HUES64 (cell line): ENCODE results near the gene IMPACT.

Experiments
- H3K27ac ChIP-seq: 2 replicates; pipeline ENCODE4 v1.7.0; 2013; ENCODE audit warnings: low read depth, low read length, inconsistent platforms
- H3K27me3 ChIP-seq: 2 replicates; pipeline ENCODE4 v1.6.1; 2013; ENCODE audit warnings: mild to moderate bottlenecking, low read length; ENCODE audit not compliant: insufficient read depth
- H3K36me3 ChIP-seq: 2 replicates; pipeline ENCODE4 v1.6.1; 2013; ENCODE audit warnings: mild to moderate bottlenecking, low read length; ENCODE audit not compliant: insufficient read depth
- H3K4me1 ChIP-seq: 2 replicates; pipeline ENCODE4 v1.6.1; 2013; ENCODE audit warnings: mild to moderate bottlenecking, low read length, moderate library complexity; ENCODE audit not compliant: insufficient read depth
- H3K4me3 ChIP-seq: 2 replicates; pipeline ENCODE4 v1.5.1; 2013; ENCODE audit warnings: mild to moderate bottlenecking, low read length, moderate library complexity
- H3K9ac ChIP-seq: 2 replicates; pipeline ENCODE4 v1.6.1; 2013; ENCODE audit warnings: mild to moderate bottlenecking, low read depth, low read length
- H3K9me3 ChIP-seq: 2 replicates; pipeline ENCODE4 v1.6.1; 2013; ENCODE audit warnings: low read depth, low read length; ENCODE audit not compliant: insufficient read depth
- WGBS: fragments of 150-250, 120-280 bp; methylation state at CpG from one replicate; pipeline ENCODE4 v1.1.7; 2013; ENCODE audit warnings: missing lambda C conversion rate; 5-methylcytosine and 5-hydroxymethylcytosine counted together

IMPACT gene

DNA sequence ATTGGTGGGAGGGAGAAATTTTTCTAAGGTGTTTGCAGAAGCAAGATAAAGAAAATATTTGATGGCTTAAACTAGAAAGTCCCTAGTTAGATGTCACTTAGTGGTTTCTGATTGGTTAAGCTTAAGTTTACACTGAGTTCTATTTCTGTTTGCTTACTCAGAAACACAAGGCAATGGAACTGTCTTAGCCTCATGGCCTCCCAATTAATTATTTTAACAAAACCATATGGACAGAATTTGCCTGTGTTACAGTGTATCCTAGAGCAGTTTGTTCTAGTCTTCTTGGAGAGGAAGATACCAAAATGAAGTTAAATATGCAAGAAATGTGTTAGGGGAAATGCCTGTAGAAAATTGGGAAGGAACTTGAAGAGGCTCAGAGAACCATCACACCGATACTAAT, 4.6 kb upstream of the IMPACT start:
- H3K27me3 ChIP-seq, result 0 out of 2 replicates have a peak, but pooled peaks cover 2% of the 10 kb centered on the region
- 0 out of 2 replicates have a peak, but pooled peaks cover 5% of the 10 kb centered on the region for H3K4me1 ChIP-seq
- H3K9me3 ChIP-seq, result no peaks in the 10 kb centered on the region
- H3K4me3 ChIP-seq, result no peak overlapping the region
- no peak overlapping the region for H3K9ac ChIP-seq
- H3K27ac ChIP-seq, result no peak overlapping the region
- no peaks in the 10 kb centered on the region for H3K36me3 ChIP-seq
- WGBS, result 98% methylated on average over 1 of the region's 1 CpG

DNA sequence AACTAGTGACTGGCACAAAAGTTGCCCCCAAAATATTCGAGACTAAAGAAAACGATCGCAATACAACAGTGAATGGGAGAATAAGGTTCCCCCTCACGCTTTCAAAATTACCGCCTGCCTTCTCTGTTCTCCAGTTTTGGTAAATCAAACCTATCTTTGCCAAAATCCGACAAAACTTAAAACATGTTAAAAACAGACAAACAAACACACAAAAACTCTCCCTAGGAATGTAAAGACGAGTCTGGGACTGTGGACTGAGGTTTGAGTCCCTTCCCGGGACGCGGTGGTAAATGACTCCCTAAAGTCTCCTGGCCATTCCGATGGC, 435 bp upstream of the IMPACT start:
- Histone ChIP-seq H3K4me3 (peak overlapping the region; percentile 96), H3K4me1 (peaks cover 15% of the 10 kb centered on the region; the same call in 1 of the 2 replicates), H3K36me3 (peaks cover 18% of the 10 kb centered on the region), H3K9me3 (no peaks in the 10 kb centered on the region), H3K9ac (peak overlapping the region; percentile 97), H3K27ac (peak overlapping the region; percentile 92), H3K27me3 (0 out of 2 replicates have a peak, but pooled peaks cover 2% of the 10 kb centered on the region)
- WGBS, result 23% methylated on average over 11 of the region's 11 CpGs

DNA sequence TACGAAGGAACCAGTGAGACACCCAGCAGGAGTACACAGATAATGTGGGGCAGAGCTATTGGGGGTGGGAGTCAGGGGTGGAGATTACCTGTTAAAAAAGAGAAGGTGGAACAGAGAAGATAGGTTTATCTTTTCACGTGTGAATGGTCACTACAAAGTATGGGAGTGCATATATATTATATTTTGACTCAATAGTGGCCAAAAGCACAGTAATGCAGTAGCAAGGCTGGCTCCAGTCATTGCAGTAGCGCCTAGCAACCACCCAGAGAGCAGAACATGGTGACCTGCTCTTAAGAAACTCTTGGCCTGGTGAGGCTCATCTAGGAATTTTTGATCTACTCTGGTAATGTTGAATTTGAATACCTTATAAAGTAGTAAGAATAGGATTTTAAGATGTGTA, 1.0 kb downstream of the IMPACT start:
- Histone ChIP-seq H3K36me3 (peaks cover 31% of the 10 kb centered on the region), H3K9me3 (no peaks in the 10 kb centered on the region), H3K4me1 (peaks cover 15% of the 10 kb centered on the region; the same call in 1 of the 2 replicates), H3K9ac (peak overlapping the region; percentile 97), H3K4me3 (peak overlapping the region; percentile 96), H3K27me3 (0 out of 2 replicates have a peak, but pooled peaks cover 2% of the 10 kb centered on the region), H3K27ac (peak overlapping the region; percentile 92)
- 22% methylated on average over 3 of the region's 3 CpGs for WGBS

DNA sequence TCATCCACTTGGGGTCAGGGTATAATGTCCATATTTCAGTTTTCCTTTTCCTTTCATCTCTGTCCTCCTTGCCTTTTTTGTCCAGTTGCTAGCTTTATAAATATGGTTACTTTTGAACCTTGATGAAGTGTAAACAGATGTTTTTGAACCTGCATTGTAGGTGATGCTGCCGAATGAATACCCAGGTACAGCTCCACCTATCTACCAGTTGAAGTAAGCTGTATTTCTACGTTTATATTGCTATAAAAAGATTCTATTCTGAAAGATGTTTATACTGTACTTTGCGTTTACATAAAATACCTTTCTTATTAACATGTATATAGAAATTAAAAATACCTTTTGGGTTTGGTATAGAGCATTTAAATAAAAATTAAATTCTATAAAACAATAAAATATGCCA, 2.2 kb downstream of the IMPACT start:
- Histone ChIP-seq H3K4me1 (peaks cover 15% of the 10 kb centered on the region; the same call in 1 of the 2 replicates), H3K9ac (no peak overlapping the region), H3K9me3 (no peaks in the 10 kb centered on the region), H3K4me3 (no peak overlapping the region), H3K27me3 (0 out of 2 replicates have a peak, but pooled peaks cover 2% of the 10 kb centered on the region), H3K36me3 (peaks cover 35% of the 10 kb centered on the region), H3K27ac (no peak overlapping the region)
- WGBS, result 83% methylated on average over 1 of the region's 3 CpGs

DNA sequence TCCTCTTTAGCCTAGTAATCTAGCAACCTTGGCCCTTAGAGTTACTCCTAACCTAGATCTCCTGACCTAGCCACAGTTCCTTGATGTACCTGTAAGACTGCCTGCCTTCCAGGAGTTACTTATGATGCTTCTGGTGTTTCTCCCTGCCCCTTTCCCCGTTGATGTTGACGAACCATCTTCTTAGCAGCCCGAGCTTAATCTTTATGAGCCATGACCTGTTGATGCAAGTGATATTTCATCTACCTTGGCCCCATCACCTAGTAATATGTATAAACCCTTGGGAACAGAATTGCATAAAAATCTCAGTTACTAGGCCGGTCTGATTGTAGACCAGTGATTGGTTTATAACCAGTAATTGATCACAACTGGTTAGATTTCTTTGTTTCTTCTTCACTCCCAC, 2.7 kb downstream of the IMPACT start:
- no peak overlapping the region for H3K9ac ChIP-seq
- no peaks in the 10 kb centered on the region for H3K27me3 ChIP-seq
- WGBS, result 96% methylated on average over 4 of the region's 4 CpGs
- H3K9me3 ChIP-seq, result no peaks in the 10 kb centered on the region
- H3K36me3 ChIP-seq, result peaks cover 39% of the 10 kb centered on the region
- H3K27ac ChIP-seq, result no peak overlapping the region
- no peak overlapping the region for H3K4me3 ChIP-seq
- peaks cover 15% of the 10 kb centered on the region; the same call in 1 of the 2 replicates for H3K4me1 ChIP-seq

DNA sequence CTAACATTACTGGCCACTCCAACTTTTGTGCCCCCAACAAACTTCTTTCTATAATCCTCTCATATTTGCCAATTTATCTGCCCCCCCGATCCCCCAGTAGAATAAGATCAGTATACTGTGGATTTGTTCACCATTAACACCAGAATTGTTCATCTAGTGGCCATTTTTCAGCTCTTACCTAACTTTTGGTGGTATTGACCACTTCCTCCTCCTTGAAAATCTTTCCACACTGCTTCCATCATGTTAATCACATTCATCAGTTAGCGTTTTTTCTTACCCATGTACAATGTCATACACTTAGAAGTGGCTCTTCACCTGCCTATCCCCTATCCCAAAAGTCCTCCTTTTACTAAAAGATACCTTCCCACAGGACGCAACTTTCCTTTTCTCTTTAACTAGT, 6.1 kb downstream of the IMPACT start:
- 97% methylated on average over 3 of the region's 3 CpGs for WGBS
- H3K4me3 ChIP-seq, result no peak overlapping the region
- no peaks in the 10 kb centered on the region for H3K27me3 ChIP-seq
- H3K9me3 ChIP-seq, result no peaks in the 10 kb centered on the region
- peaks cover 62% of the 10 kb centered on the region for H3K36me3 ChIP-seq
- H3K4me1 ChIP-seq, result peaks cover 9% of the 10 kb centered on the region; the same call in 1 of the 2 replicates
- H3K9ac ChIP-seq, result no peak overlapping the region
- H3K27ac ChIP-seq, result no peak overlapping the region

DNA sequence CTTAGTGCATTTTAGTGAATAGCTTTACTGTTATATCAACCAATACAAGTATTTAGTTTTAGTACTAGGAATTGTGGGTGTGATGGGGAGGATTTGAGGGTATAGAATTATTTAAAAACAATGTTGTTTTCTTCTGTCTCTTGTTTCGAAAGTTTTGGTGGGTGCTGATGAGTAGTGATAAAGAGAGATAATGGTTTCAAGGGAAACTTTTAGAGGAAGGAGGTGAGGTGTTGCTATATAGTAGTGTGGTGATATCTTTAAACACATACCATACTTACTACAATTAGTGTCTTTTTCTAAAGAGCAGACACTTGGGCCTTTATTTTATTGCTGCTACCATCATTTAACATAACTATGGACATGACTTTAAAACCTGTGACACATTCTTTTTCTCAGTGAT, 10.5 kb downstream of the IMPACT start:
- Histone ChIP-seq H3K4me1 (no peaks in the 10 kb centered on the region), H3K27me3 (no peaks in the 10 kb centered on the region), H3K9ac (no peak overlapping the region), H3K4me3 (no peak overlapping the region), H3K9me3 (no peaks in the 10 kb centered on the region), H3K36me3 (peaks cover 76% of the 10 kb centered on the region), H3K27ac (no peak overlapping the region)
- 85% methylated on average over 1 of the region's 1 CpG for WGBS

DNA sequence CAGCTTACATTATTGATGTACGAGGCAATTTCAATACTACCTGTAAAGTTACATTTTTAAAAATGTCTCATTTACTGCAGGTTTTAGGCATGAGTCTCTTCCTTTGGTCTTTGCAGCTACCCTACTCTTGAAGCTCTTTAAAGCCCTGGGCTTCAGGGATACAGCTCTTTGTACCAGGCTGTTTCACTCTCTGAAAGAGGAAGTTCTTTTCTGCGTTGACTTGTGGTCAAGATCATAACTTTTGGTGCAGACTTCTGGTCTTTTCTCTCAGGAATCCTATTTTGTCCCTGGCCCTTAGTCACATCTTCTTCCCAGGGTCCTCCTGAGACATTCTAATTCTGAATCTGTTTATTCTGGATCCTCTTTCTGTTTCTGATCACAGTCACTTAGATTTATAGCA, 17.4 kb downstream of the IMPACT start:
- H3K4me3 ChIP-seq, result no peak overlapping the region
- no peaks in the 10 kb centered on the region for H3K27me3 ChIP-seq
- H3K4me1 ChIP-seq, result no peaks in the 10 kb centered on the region
- 91% methylated on average over 2 of the region's 2 CpGs for WGBS
- no peaks in the 10 kb centered on the region for H3K9me3 ChIP-seq
- no peak overlapping the region for H3K9ac ChIP-seq
- H3K27ac ChIP-seq, result no peak overlapping the region
- H3K36me3 ChIP-seq, result peaks cover 95% of the 10 kb centered on the region

DNA sequence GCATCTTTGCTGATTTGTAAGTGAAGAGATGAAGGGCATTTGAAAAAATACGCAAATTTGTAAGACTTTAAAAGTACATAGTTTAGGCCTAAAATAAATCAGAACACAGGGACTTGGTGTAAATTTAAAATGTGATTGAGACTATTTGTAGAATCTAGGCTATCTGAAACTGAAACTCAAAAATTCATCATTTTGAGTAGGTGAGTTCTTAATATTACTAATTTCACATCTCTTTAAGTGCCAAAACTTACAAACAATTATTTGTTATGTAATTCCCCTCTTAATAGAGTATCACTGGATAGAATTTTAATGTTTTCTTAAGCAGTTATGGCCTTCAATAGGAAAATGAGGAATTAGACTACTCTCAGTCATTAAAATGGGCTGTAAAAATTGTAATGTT, 20.0 kb downstream of the IMPACT start:
- Histone ChIP-seq H3K36me3 (peaks cover 99% of the 10 kb centered on the region), H3K27ac (no peak overlapping the region), H3K4me1 (no peaks in the 10 kb centered on the region), H3K27me3 (no peaks in the 10 kb centered on the region), H3K9ac (no peak overlapping the region), H3K4me3 (no peak overlapping the region), H3K9me3 (no peaks in the 10 kb centered on the region)
- WGBS, result 100% methylated on average over 1 of the region's 1 CpG

DNA sequence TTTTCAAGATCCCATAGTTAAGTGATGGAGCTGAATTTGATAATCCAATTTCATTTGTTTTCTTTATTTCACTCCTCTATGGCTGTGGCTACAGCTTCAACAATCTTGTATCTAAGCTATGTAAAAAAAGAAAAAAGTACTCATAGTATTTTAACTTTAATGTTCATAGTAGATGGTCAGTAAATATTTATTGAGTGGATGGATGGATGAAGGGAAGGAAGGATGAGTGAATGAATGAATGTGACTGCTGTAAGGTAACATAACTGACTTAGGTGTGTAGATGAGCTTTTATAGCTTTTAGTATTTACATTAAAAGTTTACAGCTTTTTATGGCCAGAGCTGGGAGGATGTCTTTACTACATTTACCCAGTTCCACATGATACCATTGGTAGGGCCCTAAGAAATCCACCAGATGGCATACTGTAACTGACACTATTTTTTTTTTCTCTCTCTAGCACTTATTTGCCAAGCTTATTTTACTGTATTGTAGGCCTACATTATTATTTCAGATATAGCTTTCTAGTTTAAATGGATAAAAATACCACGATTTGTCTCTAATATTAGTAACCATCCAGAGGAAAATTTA, 20.6 kb downstream of the IMPACT start:
- no peak overlapping the region for H3K4me3 ChIP-seq
- H3K4me1 ChIP-seq, result no peaks in the 10 kb centered on the region
- no peak overlapping the region for H3K27ac ChIP-seq
- peaks cover 99% of the 10 kb centered on the region for H3K36me3 ChIP-seq
- no peaks in the 10 kb centered on the region for H3K9me3 ChIP-seq
- H3K27me3 ChIP-seq, result no peaks in the 10 kb centered on the region
- no CpG with 5 or more reads among the region's 1 CpG for WGBS
- H3K9ac ChIP-seq, result no peak overlapping the region

DNA sequence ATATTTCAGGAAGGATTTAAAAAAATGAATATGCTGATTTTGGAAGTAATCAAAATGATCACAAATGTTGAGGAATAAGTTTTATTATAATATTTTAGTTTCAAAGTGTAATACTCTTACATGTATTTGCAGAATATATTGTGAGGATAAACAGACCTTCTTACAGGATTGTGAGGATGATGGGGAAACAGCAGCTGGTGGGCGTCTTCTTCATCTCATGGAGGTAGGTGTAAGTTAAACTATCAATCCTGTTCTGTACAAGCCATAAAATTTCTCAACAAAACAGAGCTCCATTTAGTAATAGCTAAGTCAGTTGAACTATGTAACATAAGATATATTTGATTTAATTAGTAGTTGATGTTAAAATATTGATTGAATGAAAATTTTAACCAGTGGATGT, 21.5 kb downstream of the IMPACT start:
- 100% methylated on average over 1 of the region's 1 CpG for WGBS
- Histone ChIP-seq H3K27ac (no peak overlapping the region), H3K9ac (no peak overlapping the region), H3K36me3 (peaks cover 91% of the 10 kb centered on the region), H3K9me3 (no peaks in the 10 kb centered on the region), H3K27me3 (no peaks in the 10 kb centered on the region), H3K4me3 (no peak overlapping the region), H3K4me1 (no peaks in the 10 kb centered on the region)

DNA sequence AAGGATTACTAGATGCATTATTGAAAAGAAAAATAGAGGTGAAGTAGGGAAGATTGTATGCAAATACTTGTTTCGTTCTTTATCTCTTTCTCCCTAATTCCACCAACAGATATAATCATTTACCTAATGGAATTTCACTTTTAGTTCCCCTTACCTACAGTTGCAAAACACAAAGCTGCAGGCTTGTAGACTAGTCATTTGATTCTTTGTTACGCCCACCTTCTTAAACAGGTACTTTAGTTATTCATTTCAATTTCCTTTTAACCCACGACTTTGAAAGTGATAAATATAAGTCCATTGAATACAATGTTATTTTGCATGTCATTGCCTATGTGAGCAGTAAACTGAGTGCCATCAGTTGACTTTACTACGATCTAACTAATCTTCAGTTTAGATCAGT, 30.1 kb downstream of the IMPACT start:
- WGBS, result 98% methylated on average over 4 of the region's 4 CpGs
- Histone ChIP-seq H3K27ac (no peak overlapping the region), H3K9ac (no peak overlapping the region)

More for the DNA sequence above, 30.1 kb downstream of the IMPACT start:
- Histone ChIP-seq H3K4me3 (no peak overlapping the region), H3K36me3 (peaks cover 13% of the 10 kb centered on the region), H3K4me1 (no peaks in the 10 kb centered on the region), H3K27me3 (no peaks in the 10 kb centered on the region), H3K9me3 (no peaks in the 10 kb centered on the region)
